Heart left ventricle (tissue), 16 donors: ENCODE measurements around the gene SLC35B4. TPM values are rescaled to one million over a fixed set of nuclear protein-coding genes. Genes with fewer than 3 reads are reported as not detected.
A peak's percentile ranks its signal among the peaks of the same experiment; 100 is the strongest.

ENCODE experiments used
- ATAC-seq, 4 donors: fragments of 200-7000 bp; cut with Tn5 transposase; one replicate each; pipeline ENCODE4 v1.9.1; 2020 to 2022; ENCODE audit warnings: moderate library complexity in 4 of 4, mild to moderate bottlenecking in 3 of 4, moderate number of reproducible peaks in 1 of 4
- DNase-seq, 5 donors: peaks; one replicate each; pipeline ENCODE4 v3.0.0-alpha.2; 2020
- H3K27ac ChIP-seq, 12 donors: fragments of 200-600 bp; sonication (generic) in 4 of 12; one replicate each; pipeline versions ENCODE4 v1.5.0 to v1.8.0; 2016 to 2022; ENCODE audit warnings: mild to moderate bottlenecking in 2 of 12
- H3K27me3 ChIP-seq, 9 donors: fragments of 200-600 bp; sonication (generic) in 2 of 9; one replicate each; pipeline versions ENCODE4 v1.5.1 to v1.8.0; 2016 to 2022; ENCODE audit warnings: mild to moderate bottlenecking in 3 of 9
- H3K36me3 ChIP-seq, 9 donors: fragments of 200-600 bp; sonication (generic) in 2 of 9; one replicate each; pipeline versions ENCODE4 v1.5.0 to v1.8.0; 2018 to 2022; ENCODE audit warnings: mild to moderate bottlenecking in 2 of 9
- H3K4me1 ChIP-seq, 12 donors: fragments of 200-600 bp; sonication (generic) in 4 of 12; one replicate each; pipeline versions ENCODE4 v1.5.0 to v1.8.0; 2016 to 2022; ENCODE audit warnings: mild to moderate bottlenecking in 3 of 12
- H3K4me3 ChIP-seq, 12 donors: fragments of 200-600 bp; sonication (generic) in 4 of 12; one replicate each; pipeline versions ENCODE4 v1.5.0 to v1.8.0; 2017 to 2022; ENCODE audit warnings: mild to moderate bottlenecking in 9 of 12, moderate library complexity in 4 of 12
- H3K9me3 ChIP-seq, 12 donors: fragments of 200-600 bp; sonication (generic) in 4 of 12; one replicate each; pipeline versions ENCODE4 v1.5.0 to v1.8.0; 2016 to 2022; ENCODE audit warnings: mild to moderate bottlenecking in 1 of 12
- CTCF ChIP-seq, 12 donors: fragments of 200-600 bp; sonication (generic) in 4 of 12; IDR thresholded peaks; one replicate each; pipeline versions ENCODE4 v1.5.0 to v1.8.0; 2018 to 2022; ENCODE audit warnings: antibody characterized with exemption in 12 of 12, mild to moderate bottlenecking in 5 of 12
- POLR2A ChIP-seq, 2 donors: fragments of 450-650 bp; IDR thresholded peaks; one replicate each; pipeline ENCODE4 v1.6.1; 2017; ENCODE audit warnings: antibody characterized with exemption in 2 of 2, mild to moderate bottlenecking in 2 of 2, moderate library complexity in 2 of 2
- WGBS, 4 donors: extraction: QIAGEN DNeasy Blood & Tissue Kit in 2 of 4; methylation state at CpG; one replicate each; pipeline versions ENCODE4 v1.1.5 to v1.1.7; 2013 to 2018; 5-methylcytosine and 5-hydroxymethylcytosine counted together
- intact Hi-C, 10 donors: fragments of 100-400 bp; cut with DNase I; formaldehyde crosslinking; loops; one replicate each; pipeline versions ENCODE4 v1.11.1 to v1.14.2; 2022
- long read RNA-seq, 3 donors: library from polyadenylated mRNA; unstranded; transcript quantifications; one replicate each; pipeline ENCODE4 v2.0.0, GENCODE V29; 2020 to 2021
- polyA plus RNA-seq, 2 donors: library from polyadenylated mRNA; stranded (reverse); fragments of 200-250 nt; gene quantifications; one replicate each; pipeline ENCODE4 v1.2.3, GENCODE V29; 2013
- total RNA-seq, 9 donors: library from RNA; depleted of rRNA in 2 of 9; stranded (reverse); fragments of >200 nt in 2 of 9; fragmentation: NEBNext Ultra II Directional in 3 of 9; extraction: Animal tissue kit (Norgen Biotek cat#: 25700) in 3 of 9; gene quantifications; one replicate each; pipeline versions ENCODE4 v1.1.0 to v1.2.4, GENCODE V29; 2016 to 2023
- donor health status: ischemic (EF 13 %, LVEDD 7.1; RV severe dilation, severe dysfunction).
- donor health status: healthy with polysubstance abuse.
- donor health status: DM: no; HTN: yes; CAD: no.
- donor health status: DM: no; HTN: no; CAD: no.
- donor health status: ischemic (EF 25% LVEDD 6.9; RV normal size, moderate dysfunction).
- donor health status: ischemic (EF 25% LVEDD 5.7; RV mildly dilated, moderate dysfunction).
- donor health status: healthy.
- donor health status: DM: yes; HTN: yes; CAD: no.
- donor health status: ischemic (EF 35%, LVEDD 5.7; RV mildly dilated, moderate dysfunction).
- donor health status: nonischemic (EF 11% LVEDD 7.7; RV severe dilation, severe dysfunction).
- donor health status: DM: yes; HTN: yes; CAD: no.
- donor health status: PGD.
- donor health status: ischemic (EF 29% LVEDD 5.4; RV normal size, mild dysfunction).
- donor health status: nonischemic (EF 23%, LVEDD 6.1; RV moderate dilation, normal function).

SLC35B4 gene
- total RNA-seq = 1 to 10 TPM; 3.8 to 8.6 (median 5.7) TPM
- polyA plus RNA-seq = 1 to 10 TPM; 2.6 to 4.9 TPM
- long read RNA-seq, donor 1, full-length matches to known transcripts = 5 of 7 reads
- long read RNA-seq, donor 1, partial matches to known transcripts = 2 of 7 reads
- long read RNA-seq, donor 1, other reads (novel, unspliced or antisense) = 0 of 7 reads
- long read RNA-seq, donor 2, full-length matches to known transcripts = 53 of 62 reads
- long read RNA-seq, donor 2, partial matches to known transcripts = 6 of 62 reads
- long read RNA-seq, donor 2, other reads (novel, unspliced or antisense) = 3 of 62 reads
- long read RNA-seq, donor 3, full-length matches to known transcripts = 13 of 20 reads
- long read RNA-seq, donor 3, partial matches to known transcripts = 1 of 20 reads
- long read RNA-seq, donor 3, other reads (novel, unspliced or antisense) = 6 of 20 reads

- Histone ChIP-seq H3K27me3 (no peaks in the 10 kb centered on the region), H3K4me1 (peaks cover 0 to 15% (median 7%) of the 10 kb centered on the region in 12 donors), H3K4me3 (peak within 1 kb of the TSS; percentile 66 to 100 (median 83)), H3K27ac (peak within 1 kb of the TSS; percentile 13 to 88 (median 80)), H3K36me3 (no peaks in the 10 kb centered on the region), H3K9me3 (no peaks in the 10 kb centered on the region)
- 0% methylated on average over 20 to 69 of the region's 69 CpGs for WGBS, 4 donors
- ATAC-seq (peak; percentile 99 to 100 (median 100)), DNase-seq (peak; percentile 96 to 98 (median 98))
- TF ChIP-seq POLR2A (IDR thresholded peaks at IDR 0.05) (peak in 1 of 2 donors; percentile 42), CTCF (IDR thresholded peaks at IDR 0.05) (peak in 10 of 12 donors; percentile 8 to 52 (median 34))
- intact Hi-C loops = loop anchor here in 1 of 10 donors (5.0 kb wide), 1 partner anchor 189 kb away; the partner anchor contains the start of gene LRGUK
Observed at GRCh38 chr7:134316539-134317344, at the start of gene SLC35B4. SLC35B4 (minus strand) TSS chr7:134316930; CDS start chr7:134316751, 179 bp downstream.

GRCh38 chr7:134366481-134366880 is 49.8 kb upstream of the SLC35B4 start:
- intact Hi-C loops = no loop called here
- WGBS, 4 donors = 84 to 100% (median 87%) methylated on average over 1 of the region's 1 CpG
- Histone ChIP-seq H3K4me3 (no peak overlapping the region), H3K27me3 (peaks cover 0 to 13% (median 2%) of the 10 kb centered on the region in 9 donors), H3K4me1 (peaks cover 0 to 7% (median 0%) of the 10 kb centered on the region in 12 donors), H3K36me3 (no peaks in the 10 kb centered on the region), H3K27ac (no peak overlapping the region), H3K9me3 (no peaks in the 10 kb centered on the region)
- ATAC-seq = no peak
- no peak for DNase-seq
- no peak for TF ChIP-seq CTCF (IDR thresholded peaks at IDR 0.05)
- no peak for TF ChIP-seq POLR2A (IDR thresholded peaks at IDR 0.05)

GRCh38 chr7:134365341-134366054 is 48.8 kb upstream of the SLC35B4 start:
- DNase-seq = no peak
- 65 to 81% (median 73%) methylated on average over 6 of the region's 6 CpGs for WGBS, 4 donors
- no peak for ATAC-seq
- Histone ChIP-seq H3K27ac (no peak overlapping the region), H3K4me1 (peaks cover 0 to 7% (median 0%) of the 10 kb centered on the region in 12 donors), H3K4me3 (no peak overlapping the region), H3K27me3 (peaks cover 0 to 14% (median 2%) of the 10 kb centered on the region in 9 donors), H3K36me3 (no peaks in the 10 kb centered on the region), H3K9me3 (no peaks in the 10 kb centered on the region)
- intact Hi-C loops = no loop called here
- TF ChIP-seq POLR2A (IDR thresholded peaks at IDR 0.05) = no peak
- TF ChIP-seq CTCF (IDR thresholded peaks at IDR 0.05) = no peak
